COLO668 (cell line): ENCODE measurements around the gene SEMA4G.
"Not testable (repeated sequence)": the region's sequence is repeated elsewhere in the genome, so short reads cannot be mapped to it uniquely, and the experiment has no call there.

Experiments used
- DNase-seq: peaks from one replicate; lab custom pipeline; 2025; ENCODE audit not compliant: unreplicated experiment; lab: John Stamatoyannopoulos, UW

Gene SEMA4G

DNA sequence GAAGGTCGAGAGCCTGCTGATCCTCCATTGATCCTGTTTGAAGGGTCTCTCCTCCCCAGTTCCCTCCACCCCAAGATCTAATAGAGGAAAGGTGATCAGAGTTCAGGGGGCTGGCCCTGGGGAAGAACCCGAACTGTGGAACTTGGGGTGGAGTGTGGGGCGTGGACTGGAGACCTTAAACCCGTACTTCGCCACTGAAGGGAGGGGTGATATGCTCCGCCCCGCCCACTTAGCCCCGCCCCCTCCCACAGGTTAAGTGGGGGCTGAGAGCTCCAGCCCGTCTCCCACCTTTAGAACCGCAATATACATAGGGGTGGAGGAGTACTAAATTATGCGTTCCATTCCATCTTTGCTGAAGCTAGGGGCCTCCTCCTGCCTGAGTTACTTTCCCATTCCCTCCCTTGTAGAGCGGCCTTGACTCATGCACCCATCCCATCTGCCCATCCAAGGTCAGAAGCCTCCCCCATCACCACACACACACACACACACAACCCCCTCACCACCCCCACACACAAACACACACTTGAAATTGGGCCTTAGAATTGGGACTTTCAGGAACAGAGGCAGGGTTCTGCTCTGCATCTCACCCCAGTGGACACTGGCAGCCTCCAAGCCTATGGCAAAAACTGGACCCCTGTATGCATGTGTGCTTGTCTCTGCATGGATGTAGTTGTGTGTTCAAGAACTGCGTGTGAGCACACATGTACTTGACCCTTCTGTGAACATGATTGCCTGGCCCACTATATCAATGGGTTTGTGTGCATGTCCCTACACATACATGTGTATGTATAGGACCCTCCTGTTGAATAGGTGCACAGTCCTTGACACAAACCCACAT is 991 bp downstream of the SEMA4G start:
- no peak for DNase-seq

DNA sequence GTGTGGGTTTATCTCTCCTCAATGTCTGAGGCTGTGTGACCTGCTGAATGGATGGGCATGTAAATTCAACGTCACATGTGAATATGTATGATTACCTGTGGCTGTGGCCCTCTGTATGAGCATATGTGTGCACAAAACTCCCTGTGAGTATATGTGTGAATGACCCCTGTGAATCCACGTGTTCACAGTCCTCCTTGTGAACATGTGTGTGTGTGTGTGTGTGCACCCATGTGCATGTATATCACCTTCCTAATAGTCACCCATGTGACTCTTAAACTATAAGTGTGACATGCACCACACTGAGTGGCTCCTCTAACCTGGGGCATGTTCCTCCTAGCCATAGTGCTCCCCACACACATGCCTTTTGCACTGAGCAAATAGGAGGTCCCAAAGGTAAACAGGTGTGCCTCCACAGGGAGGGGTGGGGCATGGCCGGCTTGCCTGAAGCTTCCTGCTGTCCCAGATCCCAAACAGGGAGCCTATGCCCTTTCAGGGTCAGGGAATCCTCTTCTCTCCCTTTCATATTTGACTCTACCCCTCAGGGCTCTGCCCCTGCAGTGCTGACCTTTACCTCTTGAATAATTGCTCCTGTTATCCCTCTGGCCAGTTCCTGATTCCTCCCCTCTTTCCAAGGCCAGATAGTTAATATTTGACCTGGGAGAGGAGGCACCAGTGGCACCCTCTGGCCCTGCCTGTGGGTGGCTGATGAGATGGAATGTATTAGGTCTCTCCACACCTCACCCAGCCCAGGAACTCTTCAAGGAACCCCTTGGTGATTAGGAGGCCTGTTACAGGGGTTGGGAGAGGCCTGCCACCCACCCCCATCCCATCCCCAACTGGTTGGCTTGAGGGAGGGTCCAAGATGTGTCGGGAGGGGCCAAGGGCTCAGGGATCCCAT is 1.9 kb downstream of the SEMA4G start:
- peak; percentile 29 for DNase-seq

DNA sequence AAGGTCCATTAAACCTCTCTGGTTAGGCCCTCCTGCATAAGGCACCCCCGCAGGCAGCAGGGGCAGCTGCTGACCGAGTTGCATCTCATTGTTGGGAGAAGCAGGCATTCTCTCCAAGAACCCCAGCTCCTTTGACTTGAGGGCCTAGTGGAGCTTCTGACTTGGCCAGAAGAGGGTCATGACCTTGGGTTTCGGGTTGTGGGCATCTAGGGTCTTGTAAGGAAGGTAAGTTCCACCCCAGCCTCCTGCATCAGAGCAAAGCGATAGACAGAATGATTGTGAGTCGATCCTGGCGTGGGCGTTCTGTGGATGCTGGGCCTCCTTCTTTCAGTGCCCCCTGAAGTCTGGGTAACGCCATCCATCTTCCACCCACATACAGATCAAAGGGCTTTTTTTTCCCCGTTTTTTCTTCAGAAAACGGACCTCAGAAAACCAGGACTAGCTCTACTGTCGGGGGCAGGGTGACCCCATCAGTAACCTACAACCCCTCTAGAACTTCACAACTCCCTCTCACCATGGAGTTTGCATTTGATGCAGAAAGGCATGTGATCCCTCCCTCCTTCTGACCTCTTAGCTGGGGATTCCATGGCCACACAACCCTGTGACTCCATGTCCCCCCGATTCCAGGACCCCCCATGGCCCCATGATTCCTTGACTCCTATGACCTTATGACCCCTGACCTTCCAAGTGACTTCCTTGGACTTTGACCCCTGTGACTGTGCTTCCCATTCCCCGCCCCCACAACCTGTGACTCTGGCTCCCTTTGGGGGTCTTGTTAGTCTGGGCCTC is 3.0 kb downstream of the SEMA4G start:
- DNase-seq = no peak

DNA sequence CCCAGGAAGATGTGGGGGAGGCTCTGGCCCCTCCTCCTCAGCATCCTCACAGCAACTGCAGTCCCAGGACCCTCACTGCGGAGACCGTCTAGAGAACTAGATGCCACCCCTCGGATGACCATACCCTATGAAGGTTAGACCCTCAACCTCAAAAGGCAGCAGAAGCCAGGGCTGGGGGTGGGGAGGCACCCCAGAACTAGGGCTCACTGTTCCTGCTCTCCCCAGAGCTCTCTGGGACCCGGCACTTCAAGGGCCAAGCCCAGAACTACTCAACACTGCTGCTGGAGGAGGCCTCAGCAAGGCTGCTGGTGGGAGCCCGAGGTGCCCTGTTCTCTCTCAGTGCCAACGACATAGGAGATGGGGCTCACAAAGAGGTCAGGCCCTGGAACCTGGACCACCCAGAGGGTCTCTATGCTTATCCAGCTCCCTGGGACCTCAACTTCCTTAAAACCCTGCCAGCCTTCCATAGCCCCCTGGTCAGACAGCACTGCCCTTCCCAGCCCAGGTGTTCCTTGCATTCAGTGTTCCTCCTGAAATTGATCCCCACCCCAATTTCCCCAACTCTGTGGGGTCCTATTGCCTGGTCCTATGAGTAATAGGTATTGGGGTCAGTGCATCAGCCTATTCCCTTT is 3.7 kb downstream of the SEMA4G start:
- no peak for DNase-seq

DNA sequence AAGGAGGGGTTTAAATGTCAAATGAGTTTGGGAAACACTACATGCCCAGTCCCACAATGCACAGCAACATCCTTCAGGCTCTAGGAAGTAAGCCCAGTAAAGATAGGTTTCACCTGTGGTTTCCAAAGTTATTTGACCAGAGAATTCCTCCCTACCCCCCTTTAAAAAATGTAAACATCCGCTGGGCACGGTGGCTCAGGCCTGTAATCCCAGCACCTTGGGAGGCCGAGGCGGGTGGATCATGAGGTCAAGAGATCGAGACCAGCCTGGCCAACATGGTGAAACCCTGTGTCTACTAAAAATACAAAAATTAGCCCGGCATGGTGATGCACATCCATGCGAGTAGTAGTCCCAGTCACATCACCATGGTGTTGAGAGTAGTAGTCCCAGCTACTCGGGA is 6.1 kb downstream of the SEMA4G start:
- DNase-seq = not testable (repeated sequence)

DNA sequence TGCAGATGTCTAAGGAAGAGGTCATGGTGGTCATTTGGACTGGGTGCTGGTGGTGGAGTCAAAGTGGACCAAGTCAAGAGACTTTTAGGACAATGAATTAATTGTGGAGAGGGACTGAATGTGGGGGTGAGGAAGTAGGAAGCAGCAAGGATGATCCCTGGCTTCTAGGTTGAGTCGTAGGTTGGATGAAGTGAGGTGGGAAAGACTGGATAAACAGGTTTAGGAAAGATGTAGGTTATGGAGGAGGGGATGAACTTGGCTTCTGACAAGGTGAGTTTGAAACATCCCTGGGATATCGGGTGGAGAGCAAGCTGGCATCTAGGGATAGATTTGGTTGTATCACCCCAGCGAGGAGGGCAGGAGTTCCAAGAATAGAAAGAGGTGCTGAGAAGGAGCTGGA is 7.6 kb downstream of the SEMA4G start:
- no peak for DNase-seq

DNA sequence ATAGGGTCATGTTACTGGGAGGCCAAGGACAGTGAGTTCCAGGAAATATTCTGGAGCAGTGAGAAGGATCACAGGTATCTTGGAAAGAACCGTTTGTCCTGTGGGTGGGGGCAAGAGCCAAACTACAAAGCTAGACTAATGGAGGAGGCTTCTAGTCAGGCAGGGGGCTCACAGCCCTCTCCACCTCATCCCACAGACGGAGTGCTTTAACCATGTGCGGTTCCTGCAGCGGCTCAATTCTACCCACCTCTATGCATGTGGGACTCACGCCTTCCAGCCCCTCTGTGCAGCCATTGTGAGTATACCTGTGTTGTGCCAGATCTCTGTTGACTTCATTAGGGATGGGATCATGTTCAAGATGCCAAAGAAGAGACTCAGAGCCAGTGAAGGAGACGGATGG is 8.1 kb downstream of the SEMA4G start:
- no peak for DNase-seq

DNA sequence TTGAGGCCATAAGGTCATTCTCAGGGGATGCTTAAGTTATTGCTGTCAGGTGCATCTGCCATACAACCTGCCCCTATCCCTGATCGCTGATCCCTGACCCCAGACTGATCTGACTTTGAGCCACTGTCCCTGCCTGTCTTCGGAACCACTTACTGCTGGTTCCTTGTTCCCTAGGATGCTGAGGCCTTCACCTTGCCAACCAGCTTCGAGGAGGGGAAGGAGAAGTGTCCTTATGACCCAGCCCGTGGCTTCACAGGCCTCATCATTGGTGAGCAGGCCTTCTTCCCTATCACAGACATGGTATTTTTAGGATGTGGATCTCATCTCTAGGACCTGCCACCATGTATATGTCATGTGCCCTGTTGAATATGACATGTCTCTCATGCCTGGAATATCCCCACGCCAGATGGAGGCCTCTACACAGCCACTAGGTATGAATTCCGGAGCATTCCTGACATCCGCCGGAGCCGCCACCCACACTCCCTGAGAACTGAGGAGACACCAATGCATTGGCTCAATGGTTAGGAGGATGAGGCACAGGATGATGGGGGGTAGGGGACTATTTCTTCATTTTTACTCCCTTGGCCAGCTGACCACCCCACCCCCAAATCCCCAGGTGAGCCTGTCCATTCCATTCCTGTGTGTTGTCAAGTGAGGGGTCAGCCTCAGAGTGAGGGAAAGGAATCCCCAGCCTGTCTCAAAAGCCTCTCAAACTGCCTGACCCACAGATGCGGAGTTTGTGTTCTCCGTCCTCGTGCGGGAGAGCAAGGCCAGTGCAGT is 9.0 kb downstream of the SEMA4G start:
- no peak for DNase-seq

DNA sequence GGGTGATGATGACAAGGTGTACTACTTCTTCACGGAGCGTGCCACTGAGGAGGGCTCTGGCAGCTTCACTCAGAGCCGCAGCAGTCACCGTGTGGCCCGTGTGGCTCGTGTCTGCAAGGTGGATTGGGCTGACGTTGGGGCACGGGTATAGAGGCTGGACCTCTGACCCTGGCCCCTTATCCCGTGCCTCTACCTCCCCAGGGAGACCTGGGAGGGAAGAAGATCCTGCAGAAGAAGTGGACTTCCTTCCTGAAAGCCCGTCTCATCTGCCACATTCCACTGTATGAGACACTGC is 9.5 kb downstream of the SEMA4G start:
- no peak for DNase-seq

DNA sequence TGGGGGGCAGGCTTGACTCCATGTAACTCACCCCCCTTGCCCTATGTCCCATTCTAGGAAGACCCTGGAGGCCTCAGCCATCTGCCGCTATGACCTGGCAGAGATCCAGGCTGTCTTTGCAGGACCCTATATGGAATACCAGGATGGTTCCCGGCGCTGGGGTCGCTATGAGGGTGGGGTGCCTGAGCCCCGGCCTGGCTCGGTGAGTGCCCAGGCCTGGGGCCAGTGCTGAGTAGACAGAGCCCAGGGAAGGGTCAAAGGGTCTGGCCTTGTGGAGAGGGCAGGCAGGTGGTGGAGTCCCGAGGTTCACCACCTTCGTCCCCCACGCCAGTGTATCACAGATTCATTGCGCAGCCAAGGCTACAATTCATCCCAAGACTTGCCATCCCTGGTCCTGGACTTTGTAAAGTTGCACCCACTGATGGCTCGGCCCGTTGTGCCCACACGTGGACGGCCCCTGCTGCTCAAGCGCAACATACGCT is 10.5 kb downstream of the SEMA4G start:
- DNase-seq = no peak

DNA sequence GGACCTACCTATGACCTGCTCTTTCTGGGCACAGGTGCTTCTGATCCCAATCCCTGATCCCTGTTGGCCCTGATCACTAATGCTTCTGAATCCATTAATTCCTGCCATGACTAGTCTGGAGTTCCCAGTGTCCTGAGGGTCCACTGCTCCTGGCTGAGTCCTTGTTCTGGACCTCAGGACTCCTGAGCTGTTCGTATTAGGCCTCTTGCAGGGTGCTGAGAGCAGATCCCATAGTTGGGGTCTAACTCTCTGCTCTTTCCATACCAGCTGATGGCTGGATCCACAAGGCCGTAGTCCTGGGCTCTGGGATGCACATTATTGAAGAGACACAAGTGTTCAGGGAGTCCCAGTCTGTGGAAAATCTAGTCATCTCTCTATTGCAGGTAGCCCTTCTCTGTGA is 11.0 kb downstream of the SEMA4G start:
- DNase-seq = no peak

DNA sequence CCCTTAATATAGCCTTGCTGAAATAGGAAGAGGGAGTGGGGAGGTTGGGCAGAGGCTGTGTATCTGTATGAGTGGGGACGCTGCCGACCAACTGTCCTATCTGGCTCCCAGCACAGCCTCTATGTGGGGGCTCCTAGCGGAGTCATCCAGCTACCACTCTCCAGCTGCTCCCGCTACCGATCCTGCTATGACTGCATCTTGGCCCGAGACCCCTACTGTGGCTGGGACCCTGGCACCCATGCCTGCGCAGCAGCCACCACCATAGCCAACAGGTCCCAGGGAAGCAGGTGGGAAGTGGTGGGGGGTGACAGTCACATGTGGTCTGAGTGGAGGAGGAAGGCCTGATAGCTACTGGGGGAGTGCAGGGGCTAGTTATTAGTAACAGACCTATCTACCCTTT is 11.4 kb downstream of the SEMA4G start:
- DNase-seq = no peak

DNA sequence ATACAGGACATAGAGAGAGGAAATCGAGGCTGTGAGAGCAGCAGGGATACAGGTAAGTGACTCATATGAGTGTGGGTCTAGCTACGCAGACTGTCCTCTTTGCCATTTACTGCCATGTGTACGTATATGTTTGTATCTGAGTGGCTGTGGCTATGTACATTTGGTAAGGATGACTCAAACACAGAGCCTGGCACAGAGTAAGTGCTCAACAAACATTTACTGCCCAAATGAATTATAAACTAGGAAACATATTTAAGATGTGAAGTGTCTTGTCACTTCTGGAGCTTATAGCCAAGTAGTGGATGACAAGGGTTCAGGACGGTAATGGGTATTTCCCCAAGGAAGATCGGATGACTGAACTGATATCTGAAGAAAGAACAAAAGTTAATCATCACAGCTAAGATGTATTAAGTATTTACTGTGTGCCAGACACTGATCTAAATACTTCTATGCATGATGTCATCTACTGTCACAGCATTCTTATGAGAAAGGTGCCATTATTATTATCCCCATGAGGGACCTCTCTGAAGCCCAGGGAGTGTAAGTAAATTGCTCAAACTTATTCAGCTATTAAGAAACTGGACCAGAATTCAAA is 12.0 kb downstream of the SEMA4G start:
- DNase-seq = no peak

DNA sequence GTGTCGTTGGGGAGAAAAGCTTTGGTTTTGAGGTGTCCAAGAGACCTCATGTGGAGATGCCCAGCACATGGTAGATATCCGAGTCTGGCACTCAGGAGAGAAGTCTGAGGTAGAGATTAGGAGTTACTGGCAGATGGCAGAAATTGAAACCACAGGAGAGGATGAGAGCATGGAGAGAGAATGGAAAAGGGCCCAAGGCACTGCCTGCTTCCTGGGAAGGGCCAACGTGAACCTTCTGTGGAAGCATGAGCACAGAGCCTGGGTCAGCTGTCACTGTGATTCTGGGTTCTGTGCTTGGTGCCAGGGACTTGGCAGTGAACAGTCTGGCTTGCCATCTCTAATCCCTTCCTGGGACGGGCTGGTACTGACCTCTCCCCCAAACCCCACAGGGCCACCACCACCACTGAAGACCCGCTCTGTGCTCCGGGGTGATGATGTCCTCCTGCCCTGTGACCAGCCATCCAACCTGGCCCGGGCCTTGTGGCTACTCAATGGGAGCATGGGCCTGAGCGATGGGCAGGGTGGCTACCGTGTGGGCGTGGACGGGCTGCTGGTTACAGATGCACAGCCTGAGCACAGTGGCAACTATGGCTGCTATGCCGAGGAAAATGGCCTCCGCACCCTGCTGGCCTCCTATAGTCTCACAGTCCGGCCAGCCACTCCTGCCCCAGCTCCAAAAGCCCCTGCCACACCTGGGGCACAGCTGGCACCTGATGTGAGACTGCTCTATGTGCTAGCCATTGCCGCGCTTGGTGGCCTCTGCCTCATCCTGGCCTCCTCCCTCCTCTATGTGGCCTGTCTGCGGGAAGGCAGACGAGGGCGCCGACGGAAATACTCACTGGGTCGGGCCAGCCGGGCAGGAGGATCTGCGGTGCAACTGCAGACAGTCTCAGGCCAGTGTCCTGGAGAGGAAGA is 13.9 kb downstream of the SEMA4G start:
- no peak for DNase-seq

DNA sequence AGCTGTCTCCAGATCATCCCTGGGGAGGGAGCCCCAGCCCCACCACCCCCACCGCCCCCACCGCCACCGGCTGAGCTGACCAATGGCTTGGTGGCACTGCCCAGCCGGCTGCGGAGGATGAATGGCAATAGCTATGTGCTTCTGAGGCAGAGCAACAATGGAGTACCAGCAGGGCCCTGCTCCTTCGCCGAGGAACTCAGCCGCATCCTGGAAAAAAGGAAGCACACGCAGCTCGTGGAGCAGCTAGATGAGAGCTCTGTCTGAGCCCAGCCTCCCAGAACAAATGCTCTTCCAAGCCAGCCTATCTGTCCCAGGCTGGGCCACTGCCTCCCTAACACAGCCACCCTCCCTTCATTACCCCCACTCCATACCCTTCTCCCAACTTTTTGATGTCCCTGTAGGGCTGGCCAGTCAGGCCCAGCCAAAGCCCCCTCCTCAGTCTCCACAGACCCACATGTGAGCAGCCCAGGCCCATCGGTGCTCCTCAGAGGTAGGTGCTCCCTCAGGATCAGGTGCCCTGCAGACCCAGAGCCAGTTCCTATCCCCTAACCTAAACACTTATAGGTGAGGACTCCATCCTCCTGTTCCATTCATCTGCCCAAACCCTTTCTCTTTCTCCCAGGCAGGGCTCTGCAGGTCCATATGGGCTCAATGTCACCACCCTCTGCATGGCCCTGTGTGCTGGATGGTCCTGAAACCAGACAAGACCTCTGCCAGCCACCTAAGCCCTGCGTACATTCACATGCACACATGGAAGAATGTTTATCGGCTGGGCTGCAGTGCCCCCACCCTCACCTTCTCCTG is 14.8 kb downstream of the SEMA4G start:
- DNase-seq = no peak

DNA sequence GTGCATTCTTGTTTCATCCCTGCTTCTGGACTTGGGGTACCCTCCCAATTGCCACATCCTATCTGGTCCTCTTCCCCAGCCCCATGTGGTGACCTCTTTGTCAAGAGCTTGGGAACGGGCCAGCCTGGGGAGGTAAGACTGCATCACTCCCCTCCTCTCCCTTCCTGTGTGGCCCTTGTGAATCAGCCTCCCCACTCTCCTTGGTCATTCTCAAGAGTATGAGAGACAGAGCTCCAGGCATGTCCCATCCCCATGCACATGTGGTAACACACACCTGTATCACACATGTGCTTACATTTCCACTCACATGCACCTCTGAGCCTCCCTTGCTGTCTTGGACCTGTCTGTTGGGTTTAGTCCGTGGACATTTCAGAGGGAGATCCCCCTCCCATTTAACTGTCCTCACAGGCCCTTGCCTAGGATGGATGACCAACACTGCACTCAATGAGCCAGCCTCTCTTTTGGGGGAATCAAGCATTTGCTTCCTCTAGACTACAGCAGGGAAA is 15.4 kb downstream of the SEMA4G start:
- no peak for DNase-seq

DNA sequence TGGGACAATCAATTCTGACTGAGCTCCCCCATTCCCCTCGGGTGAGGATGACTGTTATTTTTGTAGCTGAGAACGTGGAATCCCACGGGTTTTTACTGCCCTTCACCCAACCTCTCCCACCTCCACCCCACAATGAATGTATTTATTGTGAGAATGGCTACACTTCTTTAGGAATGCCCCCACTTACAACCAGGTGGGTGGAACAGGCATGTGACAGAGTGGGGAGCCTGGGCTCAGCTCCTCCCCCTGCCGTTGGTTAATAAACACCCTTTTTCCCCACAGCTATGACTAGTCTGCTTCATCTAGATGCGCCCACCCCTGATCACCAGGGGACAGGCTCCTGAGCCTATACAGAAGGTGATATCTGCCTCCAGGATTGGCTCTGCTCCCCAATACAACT is 16.0 kb downstream of the SEMA4G start:
- DNase-seq = no peak

DNA sequence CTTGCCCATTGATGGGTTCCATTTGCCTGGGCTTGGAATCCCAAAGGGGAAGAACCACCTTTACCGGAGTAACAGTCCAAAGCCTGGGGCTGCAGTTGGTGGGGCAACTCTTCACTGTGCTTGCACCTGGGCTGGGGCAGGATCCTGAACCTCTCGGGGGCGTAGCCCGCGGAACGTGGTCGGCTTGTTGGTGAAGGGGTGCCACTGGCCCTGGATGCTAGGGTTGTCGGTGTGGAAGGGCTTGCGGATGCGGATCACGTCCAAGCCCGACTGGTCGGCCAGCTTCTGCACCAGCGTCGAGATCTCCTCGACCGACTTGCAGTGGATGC is 17.3 kb downstream of the SEMA4G start:
- no peak for DNase-seq
